ENCODE measurements around the gene RANGRF.

The RANGRF gene

GRCh38 chr17:8314797-8315763, 26.6 kb downstream of the RANGRF start:
- no peak for DNase-seq (ENCODE audit: low spot score)

GRCh38 chr17:8315764-8316217, 27.3 kb downstream of the RANGRF start:
- DNase-seq (ENCODE audit: low spot score) = no peak

GRCh38 chr17:8318010-8318935, 29.8 kb downstream of the RANGRF start:
- no peak for DNase-seq (ENCODE audit: low spot score)

- DNase-seq (ENCODE audit: low spot score) = no peak
These were observed 31.8 kb downstream of the RANGRF start for GRCh38 chr17:8320262-8320661.

- no peak for DNase-seq (ENCODE audit: low spot score)
These were observed 32.5 kb downstream of the RANGRF start for GRCh38 chr17:8320990-8321389.

GRCh38 chr17:8322061-8322460, 33.6 kb downstream of the RANGRF start:
- DNase-seq (ENCODE audit: low spot score) = no peak

- no peak for DNase-seq (ENCODE audit: low spot score)
These were observed 35.7 kb downstream of the RANGRF start for GRCh38 chr17:8324132-8324531.

GRCh38 chr17:8324923-8325322, 36.5 kb downstream of the RANGRF start:
- no peak for DNase-seq (ENCODE audit: low spot score)

- DNase-seq (ENCODE audit: low spot score) = no peak
These were observed 38.2 kb downstream of the RANGRF start for GRCh38 chr17:8326511-8327302.

- DNase-seq (ENCODE audit: low spot score) = no peak
These were observed 38.8 kb downstream of the RANGRF start for GRCh38 chr17:8327303-8327649.

- DNase-seq (ENCODE audit: low spot score) = no peak
These were observed 43.7 kb downstream of the RANGRF start for GRCh38 chr17:8332128-8332527.

GRCh38 chr17:8332688-8333087, 44.2 kb downstream of the RANGRF start:
- DNase-seq (ENCODE audit: low spot score) = no peak

GRCh38 chr17:8333281-8333680, 44.8 kb downstream of the RANGRF start:
- DNase-seq (ENCODE audit: low spot score) = no peak

GRCh38 chr17:8337802-8338752, 49.6 kb downstream of the RANGRF start:
- no peak for DNase-seq (ENCODE audit: low spot score)

GRCh38 chr17:8338753-8339140, 50.3 kb downstream of the RANGRF start:
- no peak for DNase-seq (ENCODE audit: low spot score)

- DNase-seq (ENCODE audit: low spot score) = no peak
These were observed 51.1 kb downstream of the RANGRF start, which contains the start of gene ODF4 for GRCh38 chr17:8339540-8339939. Gene ODF4 (plus strand): TSS chr17:8339840. CDS start chr17:8340052, 212 bp downstream.
